NOMO-1 treated with dmso at 0.1 percent for 144 hours (cell line): ENCODE measurements around the gene PLA2G4C.

Source experiments
- DNase-seq: peaks from one replicate; lab custom pipeline; 2025; ENCODE audit not compliant: unreplicated experiment; lab: John Stamatoyannopoulos, UW

Gene PLA2G4C

GRCh38 chr19:48000846-48001245, 109.8 kb downstream of the PLA2G4C start:
- DNase-seq, result no peak

DNA sequence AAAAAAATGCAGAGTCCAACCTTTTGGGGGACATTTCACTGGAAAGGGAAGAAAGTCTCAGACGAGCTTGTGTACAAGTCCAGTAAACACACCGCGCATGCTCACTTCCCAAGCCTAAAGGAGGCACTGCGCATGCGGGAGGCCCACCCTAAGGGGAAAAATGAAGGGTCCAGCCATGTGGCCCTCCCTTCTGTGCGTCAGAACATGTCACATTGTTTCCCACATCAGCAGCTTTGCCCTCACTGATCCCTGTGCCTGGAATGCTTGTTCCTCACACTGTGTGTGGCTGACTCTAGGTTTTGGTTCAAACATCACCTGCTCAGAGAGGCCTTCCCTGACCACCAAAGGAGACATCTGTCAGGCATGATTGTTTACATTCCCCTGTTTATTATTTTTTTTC, 111.8 kb downstream of the PLA2G4C start:
- no peak for DNase-seq
